K562 (cell line): Measurements from ENCODE around the gene PREB. TPM values are rescaled to one million over a fixed set of nuclear protein-coding genes. Genes with fewer than 3 reads are reported as not detected.

ENCODE experiments used
- ASH1L ChIP-seq: fragments of 450-650 bp; IDR thresholded peaks from 2 replicates; pipeline ENCODE4 v1.6.1; 2018; ENCODE audit warnings: borderline replicate concordance, mild to moderate bottlenecking, low read depth; ENCODE audit not compliant: partially characterized antibody
- CTBP1 ChIP-seq: fragments of 450-650 bp; IDR thresholded peaks from 2 replicates; pipeline ENCODE4 v1.6.1; 2016; ENCODE audit warnings: borderline replicate concordance
- MNT ChIP-seq, 2 experiments: fragments of 450-650 bp; conservative IDR thresholded peaks; 2 replicates each; pipeline ENCODE4 v1.6.1; 2017; ENCODE audit warnings: mild to moderate bottlenecking in 2 of 2, moderate library complexity in 2 of 2
- PHF20 ChIP-seq: fragments of 450-650 bp; IDR thresholded peaks from 2 replicates; pipeline ENCODE4 v1.6.1; 2018; ENCODE audit not compliant: partially characterized antibody
- PHF8 ChIP-seq: fragments of 200-600 bp; sonication (generic); IDR thresholded peaks from 2 replicates; pipeline ENCODE4 v1.6.1; 2012; ENCODE audit warnings: mixed run types, mild to moderate bottlenecking, inconsistent platforms, low read length, moderate library complexity, borderline replicate concordance
- POLR2B ChIP-seq: fragments of 450-650 bp; IDR thresholded peaks from 2 replicates; pipeline ENCODE4 v1.6.1; 2018; ENCODE audit warnings: low read depth; ENCODE audit not compliant: partially characterized antibody
- POLR2G ChIP-seq: fragments of 200-400 bp; formaldehyde crosslinking; IDR thresholded peaks from 2 replicates; pipeline ENCODE4 v1.6.1; 2017; ENCODE audit warnings: low read depth, mild to moderate bottlenecking, antibody characterized with exemption, low read length, moderate library complexity
- SRSF3 ChIP-seq: fragments of 200-400 bp; formaldehyde crosslinking; IDR thresholded peaks from 2 replicates; pipeline ENCODE4 v1.6.1; 2016; ENCODE audit warnings: mild to moderate bottlenecking, low read length, moderate library complexity; ENCODE audit not compliant: insufficient read depth
- TBP ChIP-seq: optimal IDR thresholded peaks from 2 replicates; pipeline ENCODE3; 2011; ENCODE audit warnings: low read depth, low read length, improper control_type of control experiment
- TGIF2 ChIP-seq: sonication (generic); formaldehyde crosslinking; IDR thresholded peaks from 2 replicates; pipeline ENCODE4 v1.8.1; 2022; ENCODE audit warnings: mild to moderate bottlenecking, missing genetic modification reagents, moderate library complexity
- ZNF75A ChIP-seq: fragments of 450-650 bp; formaldehyde crosslinking; IDR thresholded peaks from 2 replicates; pipeline ENCODE4 v1.4.0; 2020; ENCODE audit warnings: mild to moderate bottlenecking
- polyA plus RNA-seq, 8 experiments: library from polyadenylated mRNA; depleted of rRNA in 4 of 8; stranded (reverse) in 5 of 8; unstranded in 3 of 8; fragments of >200 nt; fragmentation: Nextera tagmentation in 2 of 8; fragmentation: Illumina TruSeq in 1 of 8; extraction: Ambion mirVana in 2 of 8; extraction: Trizol in 1 of 8; gene quantifications; 2 replicates each; pipeline versions ENCODE4 v1.2.1 to v1.2.3, GENCODE V29; 2011 to 2014; ENCODE audit warnings: inconsistent platforms in 1 of 8, missing spikeins in 1 of 8
- total RNA-seq, 7 experiments: library from RNA; depleted of rRNA in 6 of 7; stranded (reverse); fragments of >200 nt in 6 of 7; fragmentation: Illumina TruSeq in 2 of 7; extraction: Trizol in 2 of 7; gene quantifications; 2 replicates each; pipeline versions ENCODE4 v1.2.1 to v1.2.3, GENCODE V29; 2011 to 2021; ENCODE audit warnings: low replicate concordance in 1 of 7
- TF ChIP-seq, protein P1 (sequence below): sonication (generic); formaldehyde crosslinking; IDR thresholded peaks from 2 replicates; pipeline ENCODE4 v1.8.0; 2022; ENCODE audit warnings: missing genetic modification reagents, mild to moderate bottlenecking, moderate library complexity, borderline replicate concordance
- TF ChIP-seq, protein P2 (sequence below), 2 experiments: fragments of 450-650 bp; formaldehyde crosslinking in 1 of 2; IDR thresholded peaks; 2 replicates each; pipeline versions ENCODE4 v1.4.0 to v1.6.1; 2014 to 2020; ENCODE audit warnings: mild to moderate bottlenecking in 2 of 2, borderline replicate concordance in 1 of 2, low read depth in 1 of 2

PREB gene
- total and polyA plus RNA-seq, 9 of the 15 experiments (the other 6 are each of a cell fraction or from before 2014, with no cell fraction given), result 35.1 to 84.2 (median 67.2) TPM

- 0 out of 2 replicates have a peak, but pooled peaks have one; percentile 36 for TF ChIP-seq SRSF3
- TF ChIP-seq PHF20, result peak; percentile 68
- TF ChIP-seq PHF8, result peak; percentile 90; the same call in 1 of the 2 replicates
- TF ChIP-seq, protein P1, sequence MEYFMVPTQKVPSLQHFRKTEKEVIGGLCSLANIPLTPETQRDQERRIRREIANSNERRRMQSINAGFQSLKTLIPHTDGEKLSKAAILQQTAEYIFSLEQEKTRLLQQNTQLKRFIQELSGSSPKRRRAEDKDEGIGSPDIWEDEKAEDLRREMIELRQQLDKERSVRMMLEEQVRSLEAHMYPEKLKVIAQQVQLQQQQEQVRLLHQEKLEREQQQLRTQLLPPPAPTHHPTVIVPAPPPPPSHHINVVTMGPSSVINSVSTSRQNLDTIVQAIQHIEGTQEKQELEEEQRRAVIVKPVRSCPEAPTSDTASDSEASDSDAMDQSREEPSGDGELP (CRISPR knock-in tag), result peak; percentile 37
- TF ChIP-seq, protein P2, sequence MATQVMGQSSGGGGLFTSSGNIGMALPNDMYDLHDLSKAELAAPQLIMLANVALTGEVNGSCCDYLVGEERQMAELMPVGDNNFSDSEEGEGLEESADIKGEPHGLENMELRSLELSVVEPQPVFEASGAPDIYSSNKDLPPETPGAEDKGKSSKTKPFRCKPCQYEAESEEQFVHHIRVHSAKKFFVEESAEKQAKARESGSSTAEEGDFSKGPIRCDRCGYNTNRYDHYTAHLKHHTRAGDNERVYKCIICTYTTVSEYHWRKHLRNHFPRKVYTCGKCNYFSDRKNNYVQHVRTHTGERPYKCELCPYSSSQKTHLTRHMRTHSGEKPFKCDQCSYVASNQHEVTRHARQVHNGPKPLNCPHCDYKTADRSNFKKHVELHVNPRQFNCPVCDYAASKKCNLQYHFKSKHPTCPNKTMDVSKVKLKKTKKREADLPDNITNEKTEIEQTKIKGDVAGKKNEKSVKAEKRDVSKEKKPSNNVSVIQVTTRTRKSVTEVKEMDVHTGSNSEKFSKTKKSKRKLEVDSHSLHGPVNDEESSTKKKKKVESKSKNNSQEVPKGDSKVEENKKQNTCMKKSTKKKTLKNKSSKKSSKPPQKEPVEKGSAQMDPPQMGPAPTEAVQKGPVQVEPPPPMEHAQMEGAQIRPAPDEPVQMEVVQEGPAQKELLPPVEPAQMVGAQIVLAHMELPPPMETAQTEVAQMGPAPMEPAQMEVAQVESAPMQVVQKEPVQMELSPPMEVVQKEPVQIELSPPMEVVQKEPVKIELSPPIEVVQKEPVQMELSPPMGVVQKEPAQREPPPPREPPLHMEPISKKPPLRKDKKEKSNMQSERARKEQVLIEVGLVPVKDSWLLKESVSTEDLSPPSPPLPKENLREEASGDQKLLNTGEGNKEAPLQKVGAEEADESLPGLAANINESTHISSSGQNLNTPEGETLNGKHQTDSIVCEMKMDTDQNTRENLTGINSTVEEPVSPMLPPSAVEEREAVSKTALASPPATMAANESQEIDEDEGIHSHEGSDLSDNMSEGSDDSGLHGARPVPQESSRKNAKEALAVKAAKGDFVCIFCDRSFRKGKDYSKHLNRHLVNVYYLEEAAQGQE (IDR thresholded peaks at IDR 0.05; ENCODE audit: borderline replicate concordance), result no peak
- TF ChIP-seq, protein P2 (CRISPR knock-in tag; IDR thresholded peaks at IDR 0.05; ENCODE audit: low read depth), result peak; percentile 50; the same call in 1 of the 2 replicates
- TF ChIP-seq TGIF2, result 0 out of 2 replicates have a peak, but pooled peaks have one; percentile 30
- TF ChIP-seq ASH1L, result no peak
- peak in 1 of 2 experiments; percentile 51; a peak in 2 of 4 replicates for TF ChIP-seq MNT (conservative IDR thresholded peaks at IDR 0.05)
- TF ChIP-seq POLR2B, result peak; percentile 99
- TF ChIP-seq TBP, result peak; percentile 51
- TF ChIP-seq POLR2G, result peak; percentile 90
- TF ChIP-seq CTBP1, result peak; percentile 45; the same call in 1 of the 2 replicates
- 0 out of 2 replicates have a peak, but pooled peaks have one; percentile 9 for TF ChIP-seq ZNF75A (CRISPR knock-in tag)
Observed at GRCh38 chr2:27133905-27134780, at the start of gene PREB (continued).
